CD4-positive, alpha-beta T cell (primary cell): ENCODE data around the gene CD6. TPM values are rescaled to one million over a fixed set of nuclear protein-coding genes. Genes with fewer than 3 reads are reported as not detected.

Experiments used
- ATAC-seq: fragments of 200-7000 bp; cut with Tn5 transposase; one replicate; pipeline ENCODE4 v1.10.0; 2022; ENCODE audit warnings: mild to moderate bottlenecking; ENCODE audit not compliant: poor library complexity
- CTCF ChIA-PET: fragments of 350-600 bp; sonication (Branson Sonifier 250); formaldehyde crosslinking; loops from one replicate; lab custom pipeline; 2021; ENCODE audit warnings: antibody characterized with exemption, inconsistent platforms; lab: Charles Lee
- POLR2A ChIA-PET: fragments of 350-600 bp; sonication (Branson Sonifier 250); formaldehyde crosslinking; loops from one replicate; lab custom pipeline; 2021; ENCODE audit warnings: antibody characterized with exemption, inconsistent platforms; lab: Charles Lee
- DNase-seq, 14 experiments: peaks; one replicate each; pipeline ENCODE4 v3.0.0-alpha.2; 2013 to 2020; ENCODE audit warnings: mixed read lengths in 2 of 14
- H3K27ac ChIP-seq, 2 donors: one replicate each; pipeline versions ENCODE4 v1.5.1 to v1.7.0; 2013; ENCODE audit warnings: low read length in 2 of 2, low read depth in 1 of 2, mild to moderate bottlenecking in 1 of 2
- H3K27me3 ChIP-seq, 2 experiments: 1 replicate in 1 of 2; 2 replicates in 1 of 2; pipeline versions ENCODE4 v1.6.1 to v1.7.0; 2013; ENCODE audit warnings: low read length in 2 of 2, control low read depth in 1 of 2, mild to moderate bottlenecking in 1 of 2, moderate library complexity in 1 of 2; ENCODE audit not compliant: insufficient read depth in 2 of 2, control insufficient read depth in 1 of 2
- H3K36me3 ChIP-seq: one replicate; pipeline ENCODE4 v1.6.1; 2013; ENCODE audit warnings: low read length, control low read depth; ENCODE audit not compliant: insufficient read depth
- H3K4me1 ChIP-seq: one replicate; pipeline ENCODE4 v1.6.1; 2013; ENCODE audit warnings: low read length, control low read depth; ENCODE audit not compliant: insufficient read depth
- H3K4me3 ChIP-seq: one replicate; pipeline ENCODE4 v1.5.1; 2013; ENCODE audit warnings: mild to moderate bottlenecking, low read length, moderate library complexity
- H3K9me3 ChIP-seq, 2 experiments: 1 replicate in 1 of 2; 2 replicates in 1 of 2; pipeline versions ENCODE4 v1.6.1 to v1.7.0; 2013; ENCODE audit warnings: low read length in 2 of 2, mild to moderate bottlenecking in 2 of 2, control low read depth in 1 of 2, moderate library complexity in 1 of 2; ENCODE audit not compliant: control insufficient read depth in 1 of 2, insufficient read depth in 1 of 2
- H3K27ac Mint-ChIP-seq: one replicate; pipeline ENCODE4 v1.8.0; 2020; ENCODE audit warnings: mixed read lengths
- H3K27me3 Mint-ChIP-seq: one replicate; pipeline ENCODE4 v1.8.0; 2021; ENCODE audit warnings: mixed read lengths
- H3K36me3 Mint-ChIP-seq: one replicate; pipeline ENCODE4 v1.8.0; 2021; ENCODE audit warnings: low read depth, mixed read lengths
- H3K4me1 Mint-ChIP-seq: one replicate; pipeline ENCODE4 v1.8.0; 2021; ENCODE audit warnings: low read depth, mixed read lengths
- H3K4me3 Mint-ChIP-seq: one replicate; pipeline ENCODE4 v1.8.0; 2020; ENCODE audit warnings: mild to moderate bottlenecking, mixed read lengths
- H3K9me3 Mint-ChIP-seq: one replicate; pipeline ENCODE4 v1.8.0; 2020; ENCODE audit warnings: mixed read lengths
- intact Hi-C, 2 experiments: fragments of 100-400 bp; cut with DNase I in 1 of 2; cut with micrococcal nuclease in 1 of 2; formaldehyde crosslinking; loops; one replicate each; pipeline versions ENCODE4 v1.15.1 to v1.9.0; 2023 to 2025; cut with DNase I, micrococcal nuclease
- total RNA-seq, 174 experiments: library from RNA in 2 of 174; stranded (reverse) in 2 of 174; gene quantifications; one replicate each; pipeline ENCODE4 v1.2.3 and lab custom pipeline; 2021 to 2026
- TF ChIP-seq, protein P1 (sequence below): fragments of 200-600 bp; IDR thresholded peaks from one replicate; pipeline ENCODE4 v1.8.0; 2022; ENCODE audit warnings: antibody characterized with exemption, mild to moderate bottlenecking

CD6 gene
- total RNA-seq, 2 experiments from 2014 or later: 814 to 827 TPM

DNA sequence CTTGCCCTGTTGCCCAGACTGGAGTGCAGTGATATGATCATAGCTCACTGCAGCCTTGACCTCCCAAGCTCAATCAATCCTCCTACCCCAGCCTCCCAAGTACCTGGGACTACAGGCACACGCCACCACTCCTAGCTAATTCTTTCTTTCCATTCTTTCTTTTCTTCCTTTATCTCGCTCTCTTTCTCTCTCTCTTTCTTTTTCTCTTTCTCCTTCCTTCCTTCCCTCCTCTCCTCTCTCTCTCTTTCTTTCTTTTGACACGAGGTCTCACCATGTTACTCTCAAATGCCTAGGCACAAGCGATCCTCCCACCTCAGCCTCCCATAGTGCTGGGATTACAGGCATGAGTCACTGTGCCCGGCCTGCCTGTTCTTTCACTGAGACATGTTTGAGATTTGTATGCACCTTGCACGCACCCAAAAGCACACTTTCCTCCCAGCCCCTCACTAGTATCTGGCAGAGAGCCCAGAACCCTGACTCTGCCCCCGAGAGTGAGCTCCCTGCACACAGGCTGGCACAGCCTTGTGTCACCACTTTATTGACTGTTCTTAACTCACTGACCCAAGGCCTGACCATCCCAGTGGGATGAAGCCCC, 56.8 kb downstream of the CD6 start:
- Histone ChIP-seq H3K27ac (peak overlapping the region; percentile 45 to 84), H3K36me3 (peaks cover 6% of the 10 kb centered on the region), H3K4me1 (peaks cover 64% of the 10 kb centered on the region), H3K27me3 (no peaks in the 10 kb centered on the region), H3K4me3 (peak overlapping the region; percentile 15), H3K9me3 (no peaks in the 10 kb centered on the region)
- ChIA-PET CTCF (interaction anchor here (0.7 kb wide), 1 partner anchor 48 kb away, joined by 3 read pairs; no protein-coding TSS in a partner anchor), POLR2A (interaction anchor here (0.6 to 7.2 kb wide), 13 partner anchors 11 to 85 kb away, joined by 3 to 307 read pairs (median 5); no protein-coding TSS in a partner anchor)
- peaks cover 84% of the 10 kb centered on the region for H3K4me1 Mint-ChIP-seq
- no peaks in the 10 kb centered on the region for H3K27me3 Mint-ChIP-seq
- H3K36me3 Mint-ChIP-seq: no peaks in the 10 kb centered on the region
- H3K4me3 Mint-ChIP-seq: peak overlapping the region; percentile 84
- H3K27ac Mint-ChIP-seq: peak overlapping the region; percentile 99
- peak; percentile 17 for ATAC-seq
- peak in 13 of 14 experiments; percentile 43 to 86 (median 69) for DNase-seq
- no peaks in the 10 kb centered on the region for H3K9me3 Mint-ChIP-seq
- intact Hi-C loops: no loop called here
- TF ChIP-seq, protein P1, sequence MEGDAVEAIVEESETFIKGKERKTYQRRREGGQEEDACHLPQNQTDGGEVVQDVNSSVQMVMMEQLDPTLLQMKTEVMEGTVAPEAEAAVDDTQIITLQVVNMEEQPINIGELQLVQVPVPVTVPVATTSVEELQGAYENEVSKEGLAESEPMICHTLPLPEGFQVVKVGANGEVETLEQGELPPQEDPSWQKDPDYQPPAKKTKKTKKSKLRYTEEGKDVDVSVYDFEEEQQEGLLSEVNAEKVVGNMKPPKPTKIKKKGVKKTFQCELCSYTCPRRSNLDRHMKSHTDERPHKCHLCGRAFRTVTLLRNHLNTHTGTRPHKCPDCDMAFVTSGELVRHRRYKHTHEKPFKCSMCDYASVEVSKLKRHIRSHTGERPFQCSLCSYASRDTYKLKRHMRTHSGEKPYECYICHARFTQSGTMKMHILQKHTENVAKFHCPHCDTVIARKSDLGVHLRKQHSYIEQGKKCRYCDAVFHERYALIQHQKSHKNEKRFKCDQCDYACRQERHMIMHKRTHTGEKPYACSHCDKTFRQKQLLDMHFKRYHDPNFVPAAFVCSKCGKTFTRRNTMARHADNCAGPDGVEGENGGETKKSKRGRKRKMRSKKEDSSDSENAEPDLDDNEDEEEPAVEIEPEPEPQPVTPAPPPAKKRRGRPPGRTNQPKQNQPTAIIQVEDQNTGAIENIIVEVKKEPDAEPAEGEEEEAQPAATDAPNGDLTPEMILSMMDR: no peak

DNA sequence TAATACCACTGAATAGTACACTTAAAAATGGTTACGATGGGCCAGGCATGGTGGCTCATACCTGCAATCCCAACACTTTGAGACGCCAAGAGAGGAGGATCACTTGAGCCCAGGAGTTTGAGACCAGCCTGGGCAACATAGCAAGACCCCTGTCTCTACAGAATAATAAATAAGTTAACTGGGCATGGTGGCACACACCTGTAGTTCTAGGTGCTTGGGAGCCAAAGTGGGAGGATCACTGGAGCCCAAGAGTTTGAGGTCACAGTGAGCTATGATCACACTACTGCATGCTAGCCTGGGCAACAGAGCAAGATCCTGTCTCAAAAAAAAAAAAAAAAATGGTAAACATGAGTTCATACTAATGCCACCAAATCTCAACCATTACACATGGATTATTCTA, 61.3 kb downstream of the CD6 start:
- Histone ChIP-seq H3K36me3 (peaks cover 8% of the 10 kb centered on the region), H3K4me1 (peaks cover 53% of the 10 kb centered on the region), H3K27ac (no peak overlapping the region), H3K27me3 (no peaks in the 10 kb centered on the region), H3K4me3 (no peak overlapping the region), H3K9me3 (no peaks in the 10 kb centered on the region)
- no peak for DNase-seq
- ChIA-PET CTCF (interaction anchor here (0.7 kb wide), 1 partner anchor 9 kb away, joined by 4 read pairs; no protein-coding TSS in a partner anchor), POLR2A (interaction anchor here (1.0 kb wide), 1 partner anchor 129 kb away, joined by 3 read pairs; the partner anchor contains the start of gene VPS37C)
- Mint-ChIP-seq H3K4me3 (no peak overlapping the region), H3K27ac (peak overlapping the region; percentile 32), H3K27me3 (no peaks in the 10 kb centered on the region), H3K4me1 (peaks cover 79% of the 10 kb centered on the region), H3K9me3 (no peaks in the 10 kb centered on the region), H3K36me3 (no peaks in the 10 kb centered on the region)
- no peak for ATAC-seq
- TF ChIP-seq, protein P1: no peak
- intact Hi-C loops: no loop called here

DNA sequence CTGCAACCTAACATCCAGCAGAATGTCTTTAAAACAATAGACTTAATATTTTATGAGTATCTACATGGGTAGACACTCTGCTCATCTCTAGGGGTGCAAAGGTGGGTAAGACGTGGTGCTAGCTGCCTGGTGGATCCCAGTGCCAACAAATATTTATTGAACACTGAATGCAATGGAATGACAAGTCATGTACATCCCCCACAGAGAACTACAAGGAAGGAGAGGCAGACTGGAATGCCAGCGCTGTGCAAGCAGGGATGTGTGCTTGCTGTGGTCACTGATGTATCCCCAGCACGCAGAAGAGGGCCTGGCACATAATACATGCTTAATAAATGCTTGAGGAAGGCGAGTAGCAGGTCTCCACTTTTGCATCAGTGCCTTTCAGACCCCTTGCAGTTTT, 61.9 kb downstream of the CD6 start:
- Mint-ChIP-seq H3K27ac (no peak overlapping the region), H3K36me3 (no peaks in the 10 kb centered on the region), H3K4me3 (no peak overlapping the region), H3K4me1 (peaks cover 76% of the 10 kb centered on the region), H3K27me3 (no peaks in the 10 kb centered on the region), H3K9me3 (no peaks in the 10 kb centered on the region)
- Histone ChIP-seq H3K27ac (no peak overlapping the region), H3K4me3 (no peak overlapping the region), H3K4me1 (peaks cover 50% of the 10 kb centered on the region), H3K9me3 (no peaks in the 10 kb centered on the region), H3K36me3 (peaks cover 8% of the 10 kb centered on the region), H3K27me3 (no peaks in the 10 kb centered on the region)
- ATAC-seq: no peak
- DNase-seq: no peak
- CTCF ChIA-PET: interaction anchor here (0.7 kb wide), 1 partner anchor 9 kb away, joined by 4 read pairs; no protein-coding TSS in a partner anchor
- TF ChIP-seq, protein P1: no peak
- intact Hi-C loops: no loop called here
- POLR2A ChIA-PET: interaction anchor here (1.1 to 12.8 kb wide), 2 partner anchors 8 to 48 kb away, joined by 3 to 307 read pairs; no protein-coding TSS in a partner anchor
